ENCODE data around the gene MRPL43.

DNA sequence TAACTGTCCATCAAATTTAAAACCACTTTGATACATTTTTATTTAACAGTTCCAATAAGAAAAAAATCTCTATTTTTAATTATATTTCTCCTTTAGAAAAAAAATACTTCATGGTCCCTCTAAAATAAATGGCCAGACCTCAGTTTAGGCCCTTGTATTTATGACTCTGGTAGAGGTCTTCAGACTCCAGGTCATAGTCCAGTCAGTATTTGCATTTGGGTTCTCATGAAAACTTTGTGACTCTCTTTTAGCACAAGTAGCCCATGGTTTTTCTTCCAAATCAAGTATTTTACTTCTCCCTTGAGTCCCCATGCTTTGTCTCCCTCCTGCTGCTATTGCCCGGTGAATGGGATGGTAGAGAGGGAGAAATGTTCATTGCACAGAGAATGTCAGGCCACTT lies 23.5 kb downstream of the MRPL43 start:
- TF ChIP-seq PPARA (CRISPR knock-in tag; IDR thresholded peaks at IDR 0.05; ENCODE audit: borderline replicate concordance) (no peak), PATZ1 (CRISPR knock-in tag; IDR thresholded peaks at IDR 0.05; ENCODE audit: borderline replicate concordance) (no peak), ZFP3 (CRISPR knock-in tag; IDR thresholded peaks at IDR 0.05) (no peak), ZNF565 (CRISPR knock-in tag; conservative IDR thresholded peaks at IDR 0.05; ENCODE audit: low read depth) (no peak), ARNTL (CRISPR knock-in tag; IDR thresholded peaks at IDR 0.05; ENCODE audit: borderline replicate concordance, low read depth) (no peak), OSR1 (CRISPR knock-in tag; IDR thresholded peaks at IDR 0.05) (no peak), ZFP30 (CRISPR knock-in tag; IDR thresholded peaks at IDR 0.05) (no peak)
- TF ChIP-seq, protein P1, sequence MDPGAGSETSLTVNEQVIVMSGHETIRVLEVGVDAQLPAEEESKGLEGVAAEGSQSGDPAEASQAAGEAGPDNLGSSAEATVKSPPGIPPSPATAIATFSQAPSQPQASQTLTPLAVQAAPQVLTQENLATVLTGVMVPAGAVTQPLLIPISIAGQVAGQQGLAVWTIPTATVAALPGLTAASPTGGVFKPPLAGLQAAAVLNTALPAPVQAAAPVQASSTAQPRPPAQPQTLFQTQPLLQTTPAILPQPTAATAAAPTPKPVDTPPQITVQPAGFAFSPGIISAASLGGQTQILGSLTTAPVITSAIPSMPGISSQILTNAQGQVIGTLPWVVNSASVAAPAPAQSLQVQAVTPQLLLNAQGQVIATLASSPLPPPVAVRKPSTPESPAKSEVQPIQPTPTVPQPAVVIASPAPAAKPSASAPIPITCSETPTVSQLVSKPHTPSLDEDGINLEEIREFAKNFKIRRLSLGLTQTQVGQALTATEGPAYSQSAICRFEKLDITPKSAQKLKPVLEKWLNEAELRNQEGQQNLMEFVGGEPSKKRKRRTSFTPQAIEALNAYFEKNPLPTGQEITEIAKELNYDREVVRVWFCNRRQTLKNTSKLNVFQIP (CRISPR knock-in tag; IDR thresholded peaks at IDR 0.05; ENCODE audit: borderline replicate concordance, low read depth): no peak
